ENCODE measurements around the gene HHIPL1.

Gene HHIPL1

GRCh38 chr14:99654235-99654985 is 9.5 kb downstream of the HHIPL1 start:
- TF ChIP-seq REST (IDR thresholded peaks at IDR 0.05; ENCODE audit: insufficient replicate concordance, low read depth) (no peak), CTCF (IDR thresholded peaks at IDR 0.05; ENCODE audit: insufficient read depth, low read length) (no peak), SPI1 (IDR thresholded peaks at IDR 0.05; ENCODE audit: borderline replicate concordance, low read depth) (no peak), POLR2AphosphoS5 (IDR thresholded peaks at IDR 0.05; ENCODE audit: low read depth) (no peak), GABPA (IDR thresholded peaks at IDR 0.05; ENCODE audit: low read depth) (no peak)
- no peak overlapping the region for H3K27ac ChIP-seq (replicated peaks)
- H3K27me3 ChIP-seq (ENCODE audit: insufficient read depth, poor library complexity, severe bottlenecking): peaks cover 5% of the 10 kb centered on the region
- no peak for DNase-seq (ENCODE audit: low read depth in 1 of 2, low spot score in 1 of 2)
- H3K4me3 ChIP-seq (replicated peaks; ENCODE audit: insufficient read depth, low read length): no peak overlapping the region

- H3K27ac ChIP-seq (replicated peaks): no peak overlapping the region
- DNase-seq (ENCODE audit: low read depth in 1 of 2, low spot score in 1 of 2): no peak
- H3K4me3 ChIP-seq (replicated peaks; ENCODE audit: insufficient read depth, low read length): no peak overlapping the region
- TF ChIP-seq REST (IDR thresholded peaks at IDR 0.05; ENCODE audit: insufficient replicate concordance, low read depth) (no peak), SPI1 (IDR thresholded peaks at IDR 0.05; ENCODE audit: borderline replicate concordance, low read depth) (no peak), CTCF (IDR thresholded peaks at IDR 0.05; ENCODE audit: insufficient read depth, low read length) (no peak), GABPA (IDR thresholded peaks at IDR 0.05; ENCODE audit: low read depth) (no peak), POLR2AphosphoS5 (IDR thresholded peaks at IDR 0.05; ENCODE audit: low read depth) (no peak)
- peaks cover 5% of the 10 kb centered on the region for H3K27me3 ChIP-seq (ENCODE audit: insufficient read depth, poor library complexity, severe bottlenecking)
Measured at GRCh38 chr14:99655521-99655920, 10.6 kb downstream of the HHIPL1 start.

GRCh38 chr14:99656171-99656570 is 11.2 kb downstream of the HHIPL1 start:
- peaks cover 5% of the 10 kb centered on the region for H3K27me3 ChIP-seq (ENCODE audit: insufficient read depth, poor library complexity, severe bottlenecking)
- H3K4me3 ChIP-seq (replicated peaks; ENCODE audit: insufficient read depth, low read length): no peak overlapping the region

More at GRCh38 chr14:99656171-99656570, 11.2 kb downstream of the HHIPL1 start:
- no peak for DNase-seq (ENCODE audit: low read depth in 1 of 2, low spot score in 1 of 2)
- H3K27ac ChIP-seq (replicated peaks): no peak overlapping the region
- TF ChIP-seq GABPA (IDR thresholded peaks at IDR 0.05; ENCODE audit: low read depth): no peak
- TF ChIP-seq REST (IDR thresholded peaks at IDR 0.05; ENCODE audit: insufficient replicate concordance, low read depth): no peak
- TF ChIP-seq SPI1 (IDR thresholded peaks at IDR 0.05; ENCODE audit: borderline replicate concordance, low read depth): no peak
- no peak for TF ChIP-seq CTCF (IDR thresholded peaks at IDR 0.05; ENCODE audit: insufficient read depth, low read length)
- no peak for TF ChIP-seq POLR2AphosphoS5 (IDR thresholded peaks at IDR 0.05; ENCODE audit: low read depth)
